SK-N-SH (cell line): ENCODE data around the gene RPS6KL1. TPM values are rescaled to one million over a fixed set of nuclear protein-coding genes. Genes with fewer than 3 reads are reported as not detected.

ENCODE experiments used
- CTCF ChIA-PET: fragments of 300-600, 350-600 bp; formaldehyde crosslinking; extraction: SDS; loops from one replicate; lab custom pipeline; 2021; lab: Yijun Ruan, JAX
- POLR2A ChIA-PET: fragments of 350-600 bp; sonication (Branson Sonifier 250); formaldehyde crosslinking; extraction: SDS; loops from one replicate; lab custom pipeline; 2020; ENCODE audit warnings: antibody characterized with exemption, inconsistent platforms; lab: Yijun Ruan, JAX
- DNase-seq: peaks from one replicate; pipeline ENCODE4 v3.0.0; 2012
- H2AFZ ChIP-seq: fragments of 200-600 bp; sonication (generic); 2 replicates; pipeline ENCODE4 v1.8.1; 2016; ENCODE audit warnings: antibody characterized with exemption, mild to moderate bottlenecking, low read depth
- H3F3A ChIP-seq: fragments of 200-600 bp; sonication (generic); replicated peaks from 2 replicates; pipeline ENCODE3; 2016; ENCODE audit warnings: antibody characterized with exemption, mild to moderate bottlenecking; ENCODE audit not compliant: insufficient read depth
- H3K27ac ChIP-seq, 2 experiments: fragments of 200-500 bp in 1 of 2; fragments of 200-600 bp in 1 of 2; sonication (Bioruptor generic) in 1 of 2; sonication (generic), shearing (Covaris generic) in 1 of 2; 2 replicates each; pipeline versions ENCODE4 v1.5.1 to v1.6.1; 2014 to 2016; ENCODE audit warnings: low read depth in 2 of 2, inconsistent platforms in 1 of 2, low read length in 1 of 2, mild to moderate bottlenecking in 1 of 2, mixed read lengths in 1 of 2
- H3K27me3 ChIP-seq: fragments of 200-600 bp; sonication (generic), shearing (Covaris generic); 2 replicates; pipeline ENCODE4 v1.6.1; 2016; ENCODE audit warnings: mixed run types; ENCODE audit not compliant: insufficient read depth
- H3K36me3 ChIP-seq, 2 experiments: fragments of 200-500 bp in 1 of 2; fragments of 200-600 bp in 1 of 2; sonication (Bioruptor generic) in 1 of 2; sonication (generic) in 1 of 2; replicated peaks in 1 of 2; 2 replicates each; pipeline versions ENCODE3 to v1.5.1; 2014 to 2016; ENCODE audit warnings: low read length in 1 of 2, mild to moderate bottlenecking in 1 of 2; ENCODE audit not compliant: insufficient read depth in 2 of 2, control insufficient read depth in 1 of 2
- H3K4me1 ChIP-seq, 2 experiments: fragments of 200-500 bp in 1 of 2; fragments of 200-600 bp in 1 of 2; sonication (Bioruptor generic) in 1 of 2; sonication (generic), shearing (Covaris generic) in 1 of 2; 2 replicates each; pipeline versions ENCODE4 v1.5.1 to v1.6.1; 2014 to 2016; ENCODE audit warnings: low read depth in 1 of 2, low read length in 1 of 2, mixed run types in 1 of 2; ENCODE audit not compliant: insufficient read depth in 2 of 2, control insufficient read depth in 1 of 2
- H3K4me2 ChIP-seq: fragments of 200-600 bp; sonication (generic), shearing (Covaris generic); 2 replicates; pipeline ENCODE4 v1.6.1; 2017; ENCODE audit warnings: mixed run types
- H3K4me3 ChIP-seq, 2 experiments: fragments of 200-500 bp in 1 of 2; fragments of 200-600 bp in 1 of 2; sonication (Bioruptor generic) in 1 of 2; sonication (generic), shearing (Covaris generic) in 1 of 2; 2 replicates each; pipeline versions ENCODE4 v1.5.1 to v1.8.1; 2014 to 2016; ENCODE audit warnings: low read depth in 2 of 2, inconsistent platforms in 1 of 2, low read length in 1 of 2, mild to moderate bottlenecking in 1 of 2, mixed read lengths in 1 of 2, moderate library complexity in 1 of 2
- H3K79me2 ChIP-seq: fragments of 200-600 bp; sonication (generic); 2 replicates; pipeline ENCODE4 v1.8.1; 2017; ENCODE audit warnings: mild to moderate bottlenecking; ENCODE audit not compliant: insufficient read depth
- H3K9ac ChIP-seq: fragments of 200-600 bp; sonication (generic); 2 replicates; pipeline ENCODE4 v1.6.1; 2017; ENCODE audit warnings: mixed run types
- H3K9me2 ChIP-seq: fragments of 200-600 bp; sonication (generic); 2 replicates; pipeline ENCODE4 v1.6.1; 2017; ENCODE audit warnings: mixed run types
- H3K9me3 ChIP-seq: fragments of 200-600 bp; sonication (generic); 2 replicates; pipeline ENCODE4 v1.6.1; 2017; ENCODE audit warnings: mixed run types, mild to moderate bottlenecking, moderate library complexity
- H4K20me1 ChIP-seq: fragments of 200-600 bp; sonication (generic); 2 replicates; pipeline ENCODE4 v1.6.1; 2017; ENCODE audit warnings: mild to moderate bottlenecking, mixed run types; ENCODE audit not compliant: insufficient read depth
- CHD2 ChIP-seq: fragments of 150-350 bp; IDR thresholded peaks from 2 replicates; pipeline ENCODE4 v1.6.1; 2018; ENCODE audit warnings: low read length; ENCODE audit not compliant: partially characterized antibody
- CTCF ChIP-seq: fragments of 200-600 bp; sonication (generic); IDR thresholded peaks from 2 replicates; pipeline ENCODE4 v1.6.1; 2017; ENCODE audit warnings: antibody characterized with exemption, mild to moderate bottlenecking, moderate library complexity
- EP300 ChIP-seq, 2 experiments: IDR thresholded peaks; 2 replicates each; pipeline versions ENCODE4 v1.4.0 to v1.6.1; 2012; ENCODE audit warnings: borderline replicate concordance in 1 of 2, low read depth in 1 of 2, low read length in 1 of 2
- EZH2phosphoT487 ChIP-seq: fragments of 200-600 bp; sonication (generic); IDR thresholded peaks from 2 replicates; pipeline ENCODE4 v1.6.1; 2017; ENCODE audit warnings: low read depth, mixed run types, mild to moderate bottlenecking, antibody characterized with exemption, moderate library complexity, borderline replicate concordance
- FOSL2 ChIP-seq: IDR thresholded peaks from 2 replicates; pipeline ENCODE4 v1.4.0; 2012; ENCODE audit warnings: low read depth, mild to moderate bottlenecking, moderate library complexity, borderline replicate concordance
- FOXM1 ChIP-seq: IDR thresholded peaks from 2 replicates; pipeline ENCODE4 v1.4.0; 2012; ENCODE audit warnings: low read depth, mild to moderate bottlenecking
- JUND ChIP-seq: IDR thresholded peaks from 2 replicates; pipeline ENCODE4 v1.4.0; 2012
- POLR2AphosphoS5 ChIP-seq: IDR thresholded peaks from 2 replicates; pipeline ENCODE4 v1.6.1; 2012; ENCODE audit warnings: low read depth, low read length
- RAD21 ChIP-seq: IDR thresholded peaks from 2 replicates; pipeline ENCODE4 v1.6.1; 2012; ENCODE audit warnings: mild to moderate bottlenecking, low read length
- RCOR1 ChIP-seq: fragments of 150-350 bp; IDR thresholded peaks from 2 replicates; pipeline ENCODE4 v1.6.1; 2017; ENCODE audit warnings: antibody characterized with exemption, low read length
- REST ChIP-seq: IDR thresholded peaks from 2 replicates; pipeline ENCODE4 v1.6.1; 2012; ENCODE audit warnings: mild to moderate bottlenecking, low read depth, low read length, moderate library complexity
- RFX5 ChIP-seq: IDR thresholded peaks from 2 replicates; pipeline ENCODE4 v1.6.1; 2012; ENCODE audit warnings: mild to moderate bottlenecking, improper control_type of control experiment, low read length
- USF2 ChIP-seq: fragments of 150-350 bp; IDR thresholded peaks from 2 replicates; pipeline ENCODE4 v1.6.1; 2017; ENCODE audit warnings: antibody characterized with exemption, low read length, low read depth, borderline replicate concordance
- YY1 ChIP-seq: IDR thresholded peaks from 2 replicates; pipeline ENCODE4 v1.4.0; 2012; ENCODE audit warnings: low read depth, mild to moderate bottlenecking
- WGBS: methylation state at CpG from one replicate; pipeline ENCODE4 v1.1.6; 2017; ENCODE audit warnings: low lambda C conversion rate; 5-methylcytosine and 5-hydroxymethylcytosine counted together
- polyA plus RNA-seq, 3 experiments: library from polyadenylated mRNA; depleted of rRNA; stranded (reverse); fragments of >200 nt; gene quantifications; 2 replicates each; pipeline ENCODE4 v1.2.3, GENCODE V29; 2012
- TF ChIP-seq, protein P1 (sequence below): IDR thresholded peaks from 2 replicates; pipeline ENCODE4 v1.4.0; 2012; ENCODE audit warnings: low read depth, borderline replicate concordance

RPS6KL1 gene
- polyA plus RNA-seq, 1 of the 3 experiments (the other 2 are of a cell fraction): 2.5 TPM

DNA sequence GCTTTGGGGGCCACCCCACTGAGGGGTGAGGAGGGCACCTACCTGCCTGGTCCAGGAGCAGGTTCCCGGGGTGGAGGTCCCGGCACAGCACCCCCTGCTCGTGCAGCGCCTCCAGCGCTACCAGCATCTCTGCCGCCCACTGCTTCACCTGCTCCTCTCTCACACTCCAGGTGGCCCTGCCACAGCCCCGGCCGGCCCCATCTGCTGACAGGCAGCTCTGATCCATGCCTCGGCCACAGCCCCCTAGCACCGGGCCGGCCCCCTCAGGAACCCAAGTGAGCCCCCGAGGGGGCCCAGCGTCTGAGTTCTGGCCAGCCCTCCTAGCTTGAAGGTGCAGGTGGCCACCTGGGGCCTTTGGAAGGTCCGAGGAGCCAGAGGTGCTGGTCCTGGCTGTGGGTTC, 13.6 kb downstream of the RPS6KL1 start:
- TF ChIP-seq YY1 (no peak), POLR2AphosphoS5 (no peak), REST (no peak), RCOR1 (no peak), RAD21 (no peak), RFX5 (no peak), EP300 (IDR thresholded peaks at IDR 0.05; ENCODE audit: borderline replicate concordance in 1 of 2, low read depth in 1 of 2, low read length in 1 of 2) (no peak), CHD2 (no peak), CTCF (no peak), JUND (no peak), FOXM1 (no peak), EZH2phosphoT487 (no peak), FOSL2 (no peak), USF2 (no peak)
- TF ChIP-seq, protein P1, sequence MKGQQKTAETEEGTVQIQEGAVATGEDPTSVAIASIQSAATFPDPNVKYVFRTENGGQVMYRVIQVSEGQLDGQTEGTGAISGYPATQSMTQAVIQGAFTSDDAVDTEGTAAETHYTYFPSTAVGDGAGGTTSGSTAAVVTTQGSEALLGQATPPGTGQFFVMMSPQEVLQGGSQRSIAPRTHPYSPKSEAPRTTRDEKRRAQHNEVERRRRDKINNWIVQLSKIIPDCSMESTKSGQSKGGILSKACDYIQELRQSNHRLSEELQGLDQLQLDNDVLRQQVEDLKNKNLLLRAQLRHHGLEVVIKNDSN: no peak
- Histone ChIP-seq H3K9ac (no peak overlapping the region), H3K27ac (no peak overlapping the region), H3K4me3 (no peak overlapping the region), H3K79me2 (no peaks in the 10 kb centered on the region), H3K9me2 (no peaks in the 10 kb centered on the region), H3K9me3 (no peaks in the 10 kb centered on the region), H4K20me1 (no peaks in the 10 kb centered on the region), H3K4me2 (no peak overlapping the region), H3K4me1 (no peaks in the 10 kb centered on the region; a peak in 1 of 4 replicates), H3F3A (peaks cover 16% of the 10 kb centered on the region), H3K27me3 (no peaks in the 10 kb centered on the region), H3K36me3 (peaks cover 0 to 7% of the 10 kb centered on the region in 2 experiments), H2AFZ (no peak overlapping the region)
- ChIA-PET CTCF (interaction anchor here (1.1 to 26.0 kb wide), 6 partner anchors 15 to 179 kb away, joined by 3 to 537 read pairs (median 74); partner anchors contain the start of genes DLST, PROX2 and YLPM1), POLR2A (no interaction called here)
- WGBS: 98% methylated on average over 6 of the region's 14 CpGs
- no peak for DNase-seq
